Glutamatergic neuron (in vitro differentiated cells): ENCODE measurements around the gene TAX1BP3. TPM values are rescaled to one million over a fixed set of nuclear protein-coding genes. Genes with fewer than 3 reads are reported as not detected.

Experiments used
- DNase-seq: peaks from one replicate; pipeline ENCODE4 v3.0.0; 2022
- H3K27ac Mint-ChIP-seq: one replicate; pipeline ENCODE4 v1.8.0; 2020; ENCODE audit warnings: mild to moderate bottlenecking, mixed read lengths, inconsistent platforms; ENCODE audit not compliant: unreplicated experiment
- H3K27me3 Mint-ChIP-seq: one replicate; pipeline ENCODE4 v1.8.0; 2020; ENCODE audit warnings: mild to moderate bottlenecking, moderate library complexity, mixed read lengths, inconsistent platforms; ENCODE audit not compliant: unreplicated experiment
- H3K36me3 Mint-ChIP-seq: one replicate; pipeline ENCODE4 v1.8.0; 2020; ENCODE audit warnings: mild to moderate bottlenecking, mixed read lengths, inconsistent platforms; ENCODE audit not compliant: unreplicated experiment
- H3K4me1 Mint-ChIP-seq: one replicate; pipeline ENCODE4 v1.8.0; 2020; ENCODE audit warnings: mild to moderate bottlenecking, low read depth, mixed read lengths, inconsistent platforms; ENCODE audit not compliant: unreplicated experiment
- H3K4me3 Mint-ChIP-seq: one replicate; pipeline ENCODE4 v1.8.0; 2020; ENCODE audit warnings: mild to moderate bottlenecking, mixed read lengths, inconsistent platforms; ENCODE audit not compliant: unreplicated experiment
- H3K9me3 Mint-ChIP-seq: one replicate; pipeline ENCODE4 v1.8.0; 2020; ENCODE audit warnings: mild to moderate bottlenecking, moderate library complexity, mixed read lengths, inconsistent platforms; ENCODE audit not compliant: unreplicated experiment
- total RNA-seq: library from RNA; stranded (reverse); fragmentation: NEBNext Ultra II Directional; extraction: Animal tissue kit (Norgen Biotek cat#: 25700); gene quantifications from one replicate; pipeline ENCODE4 v1.2.1, GENCODE V29; 2021; ENCODE audit not compliant: unreplicated experiment
- TF ChIP-seq, protein P1 (sequence below): fragments of 200-600 bp; sonication (generic); IDR thresholded peaks from one replicate; pipeline ENCODE4 v1.5.0; 2021; ENCODE audit not compliant: partially characterized antibody, unreplicated experiment

The TAX1BP3 gene
- total RNA-seq, 1 donor from 2014 or later: 91.4 TPM

DNA sequence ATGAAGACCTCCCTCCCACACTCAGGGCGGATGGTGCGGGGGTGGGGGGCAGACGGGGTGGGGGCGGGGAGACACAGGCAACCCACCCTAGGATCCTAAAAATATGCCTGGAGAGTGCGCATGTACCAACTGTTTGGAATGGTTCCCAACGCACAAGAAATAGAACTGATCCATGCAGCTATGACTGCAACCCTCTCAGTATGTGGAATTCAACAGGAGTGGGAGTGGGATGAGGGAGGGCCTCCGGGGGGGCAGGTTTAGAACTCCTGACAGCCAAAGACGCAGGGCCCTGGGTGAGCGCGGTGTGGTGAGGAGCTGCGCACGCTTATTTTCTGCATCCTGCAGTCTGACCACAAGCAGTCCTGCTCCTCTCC lies 28.7 kb upstream of the TAX1BP3 start:
- H3K36me3 Mint-ChIP-seq: peaks cover 5% of the 10 kb centered on the region
- peaks cover 6% of the 10 kb centered on the region for H3K4me1 Mint-ChIP-seq
- H3K27me3 Mint-ChIP-seq: peaks cover 4% of the 10 kb centered on the region
- peaks cover 4% of the 10 kb centered on the region for H3K9me3 Mint-ChIP-seq
- H3K4me3 Mint-ChIP-seq: no peak overlapping the region
- DNase-seq: no peak
- H3K27ac Mint-ChIP-seq: no peak overlapping the region
- TF ChIP-seq, protein P1, sequence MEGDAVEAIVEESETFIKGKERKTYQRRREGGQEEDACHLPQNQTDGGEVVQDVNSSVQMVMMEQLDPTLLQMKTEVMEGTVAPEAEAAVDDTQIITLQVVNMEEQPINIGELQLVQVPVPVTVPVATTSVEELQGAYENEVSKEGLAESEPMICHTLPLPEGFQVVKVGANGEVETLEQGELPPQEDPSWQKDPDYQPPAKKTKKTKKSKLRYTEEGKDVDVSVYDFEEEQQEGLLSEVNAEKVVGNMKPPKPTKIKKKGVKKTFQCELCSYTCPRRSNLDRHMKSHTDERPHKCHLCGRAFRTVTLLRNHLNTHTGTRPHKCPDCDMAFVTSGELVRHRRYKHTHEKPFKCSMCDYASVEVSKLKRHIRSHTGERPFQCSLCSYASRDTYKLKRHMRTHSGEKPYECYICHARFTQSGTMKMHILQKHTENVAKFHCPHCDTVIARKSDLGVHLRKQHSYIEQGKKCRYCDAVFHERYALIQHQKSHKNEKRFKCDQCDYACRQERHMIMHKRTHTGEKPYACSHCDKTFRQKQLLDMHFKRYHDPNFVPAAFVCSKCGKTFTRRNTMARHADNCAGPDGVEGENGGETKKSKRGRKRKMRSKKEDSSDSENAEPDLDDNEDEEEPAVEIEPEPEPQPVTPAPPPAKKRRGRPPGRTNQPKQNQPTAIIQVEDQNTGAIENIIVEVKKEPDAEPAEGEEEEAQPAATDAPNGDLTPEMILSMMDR: no peak

DNA sequence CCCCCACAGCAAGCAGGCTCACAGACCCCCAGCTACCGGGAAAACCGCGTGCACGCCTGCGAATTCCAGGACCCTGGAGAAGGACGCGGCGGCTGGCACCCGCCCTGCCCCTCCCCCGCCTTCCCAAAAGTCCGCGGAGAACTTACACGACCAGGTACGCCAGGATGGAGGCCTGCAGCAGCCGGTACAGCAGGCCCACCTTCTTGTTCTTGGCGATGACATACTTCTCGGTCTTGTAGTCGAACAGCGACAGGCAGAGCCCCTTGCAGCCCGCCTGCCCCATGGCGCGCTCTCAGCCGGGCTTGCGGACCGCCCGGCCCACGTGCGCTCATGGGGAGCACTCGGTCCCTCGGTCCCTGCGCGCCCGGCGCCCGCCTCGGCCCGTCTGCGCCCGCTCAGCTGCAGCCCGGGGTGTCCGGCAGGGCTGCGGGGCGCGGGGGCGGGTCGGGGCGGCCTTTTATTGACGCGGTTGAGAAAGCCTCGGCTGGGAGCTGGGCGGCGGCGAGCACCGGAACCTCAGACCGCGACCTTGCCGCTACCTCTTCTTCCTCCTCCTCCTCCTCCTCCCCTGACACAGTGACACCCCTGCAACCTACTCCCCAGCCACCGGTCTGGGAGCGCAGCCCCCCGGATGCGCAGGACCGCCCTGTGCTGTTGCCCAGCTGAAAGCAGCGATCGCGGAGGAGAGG lies 27.5 kb upstream of the TAX1BP3 start, which contains the start of gene P2RX5:
Gene P2RX5 (minus strand): TSS at position 433 of the 689 bp plus-strand sequence. CDS start 150 bp downstream, at position 283.
- H3K27me3 Mint-ChIP-seq: peaks cover 4% of the 10 kb centered on the region
- peaks cover 6% of the 10 kb centered on the region for H3K4me1 Mint-ChIP-seq
- peaks cover 2% of the 10 kb centered on the region for H3K36me3 Mint-ChIP-seq
- DNase-seq: peak; percentile 40
- TF ChIP-seq, protein P1: no peak
- H3K9me3 Mint-ChIP-seq: peaks cover 4% of the 10 kb centered on the region
- no peak within 1 kb of the TSS for H3K27ac Mint-ChIP-seq
- H3K4me3 Mint-ChIP-seq: peak within 1 kb of the TSS; percentile 78

DNA sequence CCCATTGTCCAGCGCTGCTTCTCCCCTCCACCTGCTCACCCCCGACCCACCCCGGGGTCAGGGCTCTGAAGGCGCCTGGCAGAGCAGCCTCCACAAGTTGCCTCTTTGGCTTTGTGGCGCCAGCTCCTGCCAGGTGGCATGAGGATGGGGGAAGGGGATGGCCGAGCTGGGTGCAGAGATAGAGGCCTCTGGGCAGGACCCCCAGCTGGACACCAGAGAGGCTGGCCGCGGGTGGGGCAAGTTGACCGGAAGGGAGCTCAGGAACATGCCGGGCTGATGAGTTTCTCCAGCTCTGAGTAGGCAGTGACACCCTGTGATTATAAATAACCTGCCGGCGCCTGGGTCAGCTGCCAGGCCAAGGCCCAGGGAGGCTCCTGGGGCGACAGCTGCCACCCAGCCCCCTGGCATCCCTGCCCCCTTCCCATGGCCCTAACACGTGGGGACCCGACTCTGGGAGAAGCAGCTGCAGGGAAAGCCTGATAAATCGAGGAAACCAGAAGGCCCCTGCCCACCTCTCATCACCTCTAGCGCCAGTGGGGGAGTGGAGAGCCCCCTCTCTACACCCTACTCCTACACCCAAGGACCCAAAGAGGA lies 26.8 kb upstream of the TAX1BP3 start:
- Mint-ChIP-seq H3K36me3 (no peaks in the 10 kb centered on the region), H3K9me3 (peaks cover 4% of the 10 kb centered on the region), H3K27ac (no peak overlapping the region), H3K4me1 (peaks cover 6% of the 10 kb centered on the region), H3K4me3 (peak overlapping the region; percentile 63), H3K27me3 (peaks cover 5% of the 10 kb centered on the region)
- DNase-seq: no peak
- TF ChIP-seq, protein P1: no peak

DNA sequence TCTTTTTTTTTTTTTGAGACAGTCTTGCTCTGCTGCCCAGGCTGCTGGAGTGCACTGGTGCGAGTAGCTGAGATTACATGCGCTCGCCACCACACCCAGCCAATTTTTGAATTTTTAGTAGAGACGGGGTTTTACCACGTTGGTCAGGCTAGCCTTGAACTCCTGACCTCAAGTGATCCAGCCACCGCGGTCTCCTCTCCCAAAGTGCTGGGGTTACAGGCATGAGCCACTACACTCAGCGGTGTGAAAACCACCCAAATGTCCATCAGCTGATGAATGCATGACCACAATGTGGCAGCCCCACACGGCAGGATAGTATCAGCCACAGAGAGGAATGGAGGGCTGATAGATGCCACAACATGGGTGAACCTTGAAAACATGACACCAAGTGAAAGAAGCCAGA lies 25.5 kb upstream of the TAX1BP3 start:
- peaks cover 10% of the 10 kb centered on the region for H3K4me1 Mint-ChIP-seq
- H3K27ac Mint-ChIP-seq: no peak overlapping the region
- H3K27me3 Mint-ChIP-seq: peaks cover 10% of the 10 kb centered on the region
- TF ChIP-seq, protein P1: no peak
- no peak overlapping the region for H3K4me3 Mint-ChIP-seq
- H3K9me3 Mint-ChIP-seq: peaks cover 8% of the 10 kb centered on the region
- H3K36me3 Mint-ChIP-seq: peaks cover 4% of the 10 kb centered on the region
- no peak for DNase-seq

DNA sequence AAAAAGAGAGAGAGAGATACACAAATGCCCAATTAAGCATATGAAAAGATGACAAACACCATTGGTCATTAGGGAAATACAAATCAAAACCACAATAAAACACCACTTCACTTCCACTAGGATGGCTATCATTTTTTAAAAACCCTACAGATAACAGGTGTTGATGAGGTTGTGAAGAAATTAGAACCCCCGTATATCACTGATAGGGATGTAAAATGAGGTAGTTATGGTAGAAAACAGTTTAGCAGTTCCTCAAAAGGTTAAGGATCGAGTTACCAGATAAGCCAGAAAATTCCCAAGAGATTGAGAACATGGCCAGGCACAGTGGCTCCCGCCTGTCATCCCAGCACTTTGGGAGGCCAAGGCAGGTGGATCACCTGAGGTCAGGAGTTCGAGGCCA lies 24.8 kb upstream of the TAX1BP3 start:
- TF ChIP-seq, protein P1: no peak
- Mint-ChIP-seq H3K27ac (no peak overlapping the region), H3K4me1 (peaks cover 14% of the 10 kb centered on the region), H3K9me3 (peaks cover 8% of the 10 kb centered on the region), H3K27me3 (peaks cover 10% of the 10 kb centered on the region), H3K36me3 (peaks cover 4% of the 10 kb centered on the region), H3K4me3 (no peak overlapping the region)
- DNase-seq: no peak
